ENCODE measurements around the gene UTP11. TPM values are rescaled to one million over a fixed set of nuclear protein-coding genes. Genes with fewer than 3 reads are reported as not detected.

The UTP11 gene
- total and polyA plus RNA-seq, 2 experiments from 2014 or later: 37.1 to 51.0 TPM

DNA sequence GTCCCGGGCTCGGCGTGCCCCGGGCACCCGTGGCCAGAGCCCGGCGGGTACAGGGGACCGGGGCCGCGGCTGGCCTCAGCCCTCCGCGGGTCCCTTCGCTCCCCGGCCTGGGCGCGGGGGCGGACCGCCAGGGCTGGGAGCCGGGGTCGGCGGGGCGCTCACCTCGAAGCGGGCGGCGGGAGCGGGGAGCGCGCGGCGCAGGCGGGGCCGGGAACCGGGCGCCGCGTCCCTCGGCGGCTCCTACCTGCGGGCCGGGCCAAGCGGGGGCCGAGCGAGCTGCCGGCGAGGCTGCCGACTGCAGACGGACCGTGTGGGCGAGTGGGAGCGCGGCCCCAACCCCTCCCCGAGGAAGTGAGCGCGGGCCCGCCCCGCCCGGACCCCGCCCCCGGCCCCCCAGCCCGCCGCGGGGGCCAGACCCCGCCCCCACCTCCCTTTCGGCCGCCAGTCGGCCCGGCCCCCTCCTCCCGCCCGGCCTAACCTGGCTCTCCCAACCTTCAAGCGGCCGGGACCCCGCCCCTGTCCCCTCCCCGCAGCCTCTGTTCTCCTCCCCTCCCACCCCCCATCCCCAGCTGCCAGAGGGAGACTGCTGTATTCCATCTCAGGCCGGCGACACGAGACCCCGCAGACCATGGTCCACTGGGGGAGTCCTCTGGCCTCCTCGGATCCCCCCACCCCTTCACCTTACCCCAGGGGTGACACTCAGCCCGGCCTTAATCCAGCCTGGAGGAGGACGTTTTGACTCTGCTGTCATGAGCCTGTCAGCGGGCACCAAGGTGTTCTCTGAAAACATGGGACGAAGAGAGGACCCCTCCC is 7.1 kb upstream of the UTP11 start, which contains the start of gene FHL3:
TSS of gene FHL3 (minus strand) at position 320 of the 813 bp plus-strand sequence. CDS start 6,102 bp downstream, outside the sequence.
- Histone ChIP-seq H3K9ac (peak within 1 kb of the TSS; percentile 84), H3F3A (ENCODE audit: insufficient read depth) (peaks cover 48% of the 10 kb centered on the region), H3K9me2 (ENCODE audit: insufficient read depth) (no peaks in the 10 kb centered on the region), H3K4me1 (ENCODE audit: insufficient read depth) (peaks cover 41% of the 10 kb centered on the region), H3K4me2 (ENCODE audit: unreplicated experiment) (peak within 1 kb of the TSS; percentile 89), H2AFZ (peak within 1 kb of the TSS; percentile 68), H3K27ac (peak within 1 kb of the TSS; percentile 42), H4K20me1 (ENCODE audit: insufficient read depth) (no peaks in the 10 kb centered on the region), H3K9me3 (ENCODE audit: low read depth) (no peaks in the 10 kb centered on the region), H3K36me3 (ENCODE audit: low read depth) (no peaks in the 10 kb centered on the region), H3K4me3 (peak within 1 kb of the TSS; percentile 93), H3K27me3 (replicated peaks; ENCODE audit: insufficient read depth) (no peaks in the 10 kb centered on the region), H3K79me2 (ENCODE audit: insufficient read depth) (peaks cover 37% of the 10 kb centered on the region)
- in situ Hi-C loops (cut with MboI): no loop called here
- 6 to 9% methylated on average over 22 to 41 of the region's 83 CpGs for WGBS, 2 experiments (ENCODE audit: low coverage in 1 of 2, low lambda C conversion rate in 2 of 2, missing lambda C conversion rate in 2 of 2)
- no peak for TF ChIP-seq EZH2 (IDR thresholded peaks at IDR 0.05; ENCODE audit: insufficient read depth, poor library complexity, severe bottlenecking)
- TF ChIP-seq EZH2phosphoT487 (IDR thresholded peaks at IDR 0.05; ENCODE audit: insufficient read depth, low read depth): no peak
- peak; percentile 73 for DNase-seq

DNA sequence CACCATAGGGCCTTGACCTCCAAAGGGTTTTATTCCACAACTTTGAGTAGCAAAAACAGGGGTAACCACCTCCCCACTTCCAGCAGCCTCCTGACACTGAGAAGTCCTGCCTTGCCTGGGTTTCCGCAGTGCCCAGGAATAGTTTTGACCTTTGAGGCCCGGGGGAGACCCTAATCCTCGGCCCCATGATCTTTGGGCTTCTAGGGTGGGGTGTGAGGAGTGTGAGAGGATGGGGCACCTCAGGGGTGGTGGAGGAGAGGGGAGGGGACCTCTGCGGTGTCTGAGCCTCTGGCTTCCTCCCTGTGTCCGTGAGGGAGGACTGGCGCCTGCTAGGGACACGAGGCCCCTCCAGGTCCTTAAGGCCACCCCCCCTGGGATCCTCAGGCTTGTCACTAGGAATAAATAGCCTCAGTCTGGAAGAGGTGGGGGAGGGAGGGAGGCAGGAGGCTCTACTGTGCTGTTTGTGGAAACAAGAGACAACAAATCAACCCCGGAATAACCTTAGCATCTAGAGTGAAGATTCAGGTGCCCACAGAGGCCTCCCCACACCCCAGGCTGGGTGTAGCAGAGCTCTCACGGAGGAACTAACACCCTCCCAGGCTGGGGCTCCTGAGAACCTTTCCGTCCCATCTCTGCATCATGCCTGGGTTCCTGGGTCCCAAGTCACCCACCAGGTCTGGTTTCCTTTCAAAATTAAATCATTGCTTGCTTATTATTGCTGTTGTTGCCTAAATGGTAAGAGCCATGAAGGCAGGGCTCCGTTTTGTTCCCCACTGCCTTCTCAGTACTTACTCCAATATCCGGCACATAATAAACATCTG is 6.3 kb upstream of the UTP11 start:
- WGBS, 2 experiments (ENCODE audit: low coverage in 1 of 2, low lambda C conversion rate in 2 of 2, missing lambda C conversion rate in 2 of 2): 73 to 74% methylated on average over 8 to 12 of the region's 12 CpGs
- Histone ChIP-seq H3K9me2 (ENCODE audit: insufficient read depth) (no peaks in the 10 kb centered on the region), H3F3A (ENCODE audit: insufficient read depth) (peaks cover 41% of the 10 kb centered on the region), H3K4me2 (ENCODE audit: unreplicated experiment) (no peak overlapping the region), H3K4me3 (peak overlapping the region; percentile 33; the same call in 1 of the 2 replicates), H4K20me1 (ENCODE audit: insufficient read depth) (no peaks in the 10 kb centered on the region), H3K9me3 (ENCODE audit: low read depth) (no peaks in the 10 kb centered on the region), H3K79me2 (ENCODE audit: insufficient read depth) (peaks cover 37% of the 10 kb centered on the region), H3K4me1 (ENCODE audit: insufficient read depth) (peaks cover 33% of the 10 kb centered on the region), H3K27me3 (replicated peaks; ENCODE audit: insufficient read depth) (no peaks in the 10 kb centered on the region), H3K36me3 (ENCODE audit: low read depth) (no peaks in the 10 kb centered on the region), H3K27ac (no peak overlapping the region), H3K9ac (peak overlapping the region; percentile 50; the same call in 1 of the 2 replicates), H2AFZ (peak overlapping the region; percentile 68)
- no peak for TF ChIP-seq EZH2 (IDR thresholded peaks at IDR 0.05; ENCODE audit: insufficient read depth, poor library complexity, severe bottlenecking)
- TF ChIP-seq EZH2phosphoT487 (IDR thresholded peaks at IDR 0.05; ENCODE audit: insufficient read depth, low read depth): no peak
- DNase-seq: no peak
- in situ Hi-C loops (cut with MboI): no loop called here

DNA sequence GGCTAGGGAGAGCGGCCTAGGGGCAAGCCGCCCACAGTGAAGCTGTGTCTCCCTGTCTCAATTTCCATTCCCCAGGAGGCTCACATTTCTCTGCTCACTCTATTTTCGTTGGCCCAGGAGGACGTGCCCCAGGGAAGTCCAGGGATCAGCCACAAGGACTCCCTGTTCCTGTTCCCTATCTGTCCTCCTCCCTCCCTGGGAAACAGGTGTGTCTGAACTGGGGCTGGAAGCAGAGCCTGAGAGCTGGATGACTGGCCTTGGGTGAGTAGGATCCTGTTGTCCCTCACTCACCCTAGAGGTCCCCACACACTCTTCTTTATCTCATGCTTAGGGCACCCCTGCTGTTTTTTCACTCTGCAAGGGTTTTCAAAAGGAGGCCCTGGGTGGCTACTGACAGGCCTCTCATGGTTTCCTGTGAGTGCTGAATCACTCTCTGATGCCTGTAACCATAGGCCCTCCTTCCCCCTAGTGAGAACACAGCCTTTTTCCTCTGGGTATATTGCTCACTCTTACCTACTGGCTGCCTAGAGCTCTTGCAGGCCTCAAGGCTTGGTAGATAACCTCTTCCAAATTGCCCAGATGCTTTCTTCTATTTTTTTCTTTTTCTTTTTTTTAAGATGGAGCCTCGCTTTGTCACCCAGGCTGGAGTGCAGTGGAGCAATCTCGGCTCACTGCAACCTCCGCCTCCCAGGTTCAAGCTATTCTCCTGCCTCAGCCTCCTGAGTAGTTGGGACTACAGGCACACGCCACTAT is 3.3 kb upstream of the UTP11 start:
- peak overlapping the region; percentile 51; the same call in 1 of the 2 replicates for H3K9ac ChIP-seq
- WGBS, 2 experiments (ENCODE audit: low coverage in 1 of 2, low lambda C conversion rate in 2 of 2, missing lambda C conversion rate in 2 of 2): 76% methylated on average over 8 of the region's 8 CpGs

DNA sequence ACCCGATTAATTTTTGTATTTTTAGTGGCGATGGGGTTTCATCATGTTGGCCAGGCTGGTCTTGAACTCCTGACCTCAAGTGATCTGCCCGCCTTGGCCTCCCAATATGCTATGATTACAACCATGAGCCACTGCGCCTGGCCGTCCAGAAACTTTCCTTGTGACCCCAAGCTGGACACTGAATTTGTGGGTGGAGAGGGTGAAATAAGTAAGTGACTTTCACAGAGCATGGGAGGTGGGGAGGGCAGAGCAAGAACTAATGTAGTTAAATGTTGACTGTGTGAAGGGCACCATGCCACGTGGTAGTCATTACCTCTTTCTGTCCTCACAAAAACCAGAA is 2.7 kb upstream of the UTP11 start:
- H3F3A ChIP-seq (ENCODE audit: insufficient read depth): peaks cover 18% of the 10 kb centered on the region; the same call in 1 of the 2 replicates
- H2AFZ ChIP-seq: peak overlapping the region; percentile 59
- H3K4me2 ChIP-seq (ENCODE audit: unreplicated experiment): no peak overlapping the region
- TF ChIP-seq EZH2 (IDR thresholded peaks at IDR 0.05; ENCODE audit: insufficient read depth, poor library complexity, severe bottlenecking) (no peak), EZH2phosphoT487 (IDR thresholded peaks at IDR 0.05; ENCODE audit: insufficient read depth, low read depth) (no peak)
- H3K4me3 ChIP-seq: no peak overlapping the region
- no peaks in the 10 kb centered on the region for H4K20me1 ChIP-seq (ENCODE audit: insufficient read depth)
- H3K9me3 ChIP-seq (ENCODE audit: low read depth): no peaks in the 10 kb centered on the region
- H3K27me3 ChIP-seq (replicated peaks; ENCODE audit: insufficient read depth): no peaks in the 10 kb centered on the region
- in situ Hi-C loops (cut with MboI): no loop called here
- H3K27ac ChIP-seq: peak overlapping the region; percentile 70
- no peaks in the 10 kb centered on the region for H3K36me3 ChIP-seq (ENCODE audit: low read depth)
- 80 to 83% methylated on average over 6 of the region's 6 CpGs for WGBS, 2 experiments (ENCODE audit: low coverage in 1 of 2, low lambda C conversion rate in 2 of 2, missing lambda C conversion rate in 2 of 2)
- H3K9me2 ChIP-seq (ENCODE audit: insufficient read depth): no peaks in the 10 kb centered on the region
- H3K4me1 ChIP-seq (ENCODE audit: insufficient read depth): peaks cover 21% of the 10 kb centered on the region
- no peak for DNase-seq
- 0 out of 2 replicates have a peak overlapping the region, but pooled peaks have one; percentile 51 for H3K9ac ChIP-seq
- H3K79me2 ChIP-seq (ENCODE audit: insufficient read depth): peaks cover 22% of the 10 kb centered on the region

More for the DNA sequence above, 3.3 kb upstream of the UTP11 start:
- in situ Hi-C loops (cut with MboI): no loop called here
- Histone ChIP-seq H3K36me3 (ENCODE audit: low read depth) (no peaks in the 10 kb centered on the region), H3K79me2 (ENCODE audit: insufficient read depth) (peaks cover 22% of the 10 kb centered on the region), H3K9me2 (ENCODE audit: insufficient read depth) (no peaks in the 10 kb centered on the region), H2AFZ (peak overlapping the region; percentile 59), H3K4me1 (ENCODE audit: insufficient read depth) (peaks cover 15% of the 10 kb centered on the region), H3K4me3 (no peak overlapping the region), H3K4me2 (ENCODE audit: unreplicated experiment) (no peak overlapping the region), H3K27ac (peak overlapping the region; percentile 70), H3K27me3 (replicated peaks; ENCODE audit: insufficient read depth) (no peaks in the 10 kb centered on the region), H3F3A (ENCODE audit: insufficient read depth) (peaks cover 18% of the 10 kb centered on the region; the same call in 1 of the 2 replicates), H4K20me1 (ENCODE audit: insufficient read depth) (no peaks in the 10 kb centered on the region), H3K9me3 (ENCODE audit: low read depth) (no peaks in the 10 kb centered on the region)
- TF ChIP-seq EZH2phosphoT487 (IDR thresholded peaks at IDR 0.05; ENCODE audit: insufficient read depth, low read depth) (no peak), EZH2 (IDR thresholded peaks at IDR 0.05; ENCODE audit: insufficient read depth, poor library complexity, severe bottlenecking) (no peak)
- DNase-seq: peak; percentile 85

Measured in GM23248 (cell line).